Daoy (cell line): Measurements from ENCODE around the gene UPK1B. TPM values are rescaled to one million over a fixed set of nuclear protein-coding genes. Genes with fewer than 3 reads are reported as not detected.

Experiments
- DNase-seq: peaks from one replicate; pipeline ENCODE4 v3.0.0-alpha.2; 2015; ENCODE audit warnings: low read depth
- total RNA-seq: library from RNA; depleted of rRNA; stranded (reverse); fragments of >200 nt; shearing (Covaris generic); gene quantifications from 2 replicates; pipeline ENCODE4 v1.2.3, GENCODE V29; 2014

Gene UPK1B
- total RNA-seq, 1 experiment from 2014 or later: not detected

DNA sequence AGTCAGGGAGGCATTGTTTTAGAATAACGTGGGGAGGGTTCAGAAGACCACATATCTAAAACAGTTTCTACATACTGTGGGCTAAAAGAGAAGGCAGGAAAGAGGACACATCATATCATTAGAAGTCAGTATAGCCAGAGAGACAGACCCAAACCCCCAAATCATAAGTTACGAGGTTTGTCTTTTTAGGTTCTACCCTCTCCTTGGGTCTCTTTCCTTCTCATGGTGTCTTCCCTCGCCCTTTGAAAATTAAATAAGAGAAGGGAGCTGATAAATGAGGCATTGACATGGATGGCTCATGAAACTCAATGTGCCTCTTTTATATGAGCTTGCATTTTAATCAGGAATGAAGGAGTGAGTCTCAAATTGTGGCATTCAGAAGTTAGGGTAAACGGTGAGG is 3.4 kb downstream of the UPK1B start:
- DNase-seq: no peak

DNA sequence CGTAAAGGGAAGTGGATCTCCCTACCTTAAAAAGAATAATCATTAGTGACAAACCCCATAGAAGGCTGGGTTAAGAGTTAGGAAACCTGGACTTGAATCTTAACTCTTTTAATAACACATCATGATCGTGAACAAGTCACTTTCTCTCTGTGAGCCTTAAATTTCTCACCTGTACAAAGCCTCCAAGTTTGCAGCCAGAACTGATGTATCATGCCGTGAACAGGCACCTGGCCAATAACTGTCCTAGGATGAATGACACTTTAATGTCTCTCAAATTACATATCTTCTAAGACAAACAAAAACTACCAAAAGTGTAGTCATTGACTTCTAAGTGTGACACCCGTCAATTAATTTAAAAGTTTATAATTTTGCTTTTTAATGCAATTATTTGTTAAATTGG is 3.9 kb downstream of the UPK1B start:
- no peak for DNase-seq

DNA sequence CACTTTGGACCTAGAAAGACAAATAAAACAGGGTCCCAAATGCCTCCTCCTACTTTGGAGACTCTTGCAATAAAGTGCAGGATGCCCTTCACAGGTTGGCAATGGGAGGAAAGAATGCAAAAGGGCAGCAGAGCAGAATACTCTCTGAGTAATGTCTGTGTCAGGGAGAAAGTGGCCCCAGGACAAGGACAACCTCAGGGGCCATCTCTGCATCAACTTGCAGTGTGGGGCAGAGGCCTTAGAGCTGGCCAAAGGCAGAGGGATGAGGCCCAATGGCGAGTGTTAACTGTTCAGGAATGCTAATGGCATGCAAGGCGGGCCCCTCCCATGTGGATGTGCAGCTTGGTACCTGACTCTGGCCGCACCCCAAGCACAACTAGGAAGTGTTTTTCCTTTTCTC is 8.4 kb downstream of the UPK1B start:
- peak; percentile 41 for DNase-seq

DNA sequence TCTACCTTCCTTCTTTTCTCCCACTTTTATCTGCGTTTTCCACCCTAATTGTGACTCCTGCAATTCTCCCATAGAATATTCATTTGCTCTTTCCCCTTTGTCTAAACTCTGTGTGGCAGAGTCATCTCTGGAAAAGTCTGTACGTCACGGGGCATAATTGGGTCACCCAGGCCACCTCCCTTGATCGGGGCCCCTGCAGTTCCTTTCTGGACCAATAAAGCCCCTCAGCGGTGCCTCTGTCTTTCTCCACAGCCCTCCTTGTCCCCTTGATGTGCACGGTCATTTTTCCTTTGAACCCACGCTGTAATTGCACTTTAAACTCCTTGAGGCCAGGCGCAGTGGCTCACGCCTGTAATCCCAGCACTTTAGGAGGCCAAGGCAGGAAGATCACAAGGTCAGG is 10.7 kb downstream of the UPK1B start:
- DNase-seq: no peak

DNA sequence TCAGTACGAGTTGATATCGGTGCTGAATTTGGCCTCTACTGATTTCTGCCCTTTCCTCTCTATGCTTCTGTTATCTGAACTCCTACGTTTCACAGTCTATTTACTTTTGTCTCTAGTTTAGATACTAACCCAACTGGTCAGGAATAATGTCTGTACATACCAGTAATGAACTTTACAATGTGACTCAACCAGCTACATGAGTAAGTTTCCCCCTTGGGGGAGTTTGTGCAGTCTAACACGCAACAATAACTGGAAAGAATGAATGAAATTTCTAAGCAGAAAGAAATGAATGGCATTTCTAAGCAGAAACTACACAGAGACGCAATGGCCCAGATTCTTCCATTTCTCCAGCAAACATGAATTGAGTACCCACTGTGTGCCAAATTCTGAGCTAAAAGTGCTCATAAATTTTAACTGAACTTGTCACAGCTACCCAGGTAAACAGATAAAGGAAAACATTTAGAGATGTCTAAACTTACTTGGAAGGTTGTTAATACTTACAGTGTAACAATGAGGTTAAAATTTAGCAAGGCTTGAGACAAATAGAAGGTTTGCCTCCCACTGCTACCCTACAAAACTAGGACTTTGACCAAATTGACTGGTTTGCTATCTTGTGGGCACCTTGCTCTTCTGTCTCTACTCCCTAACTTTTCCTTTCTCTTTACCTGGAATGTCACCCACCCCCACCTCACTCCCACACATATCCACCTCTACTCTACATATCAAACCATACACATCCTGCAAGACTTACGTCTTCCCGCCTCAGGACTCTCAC is 11.6 kb downstream of the UPK1B start:
- DNase-seq: peak; percentile 66

DNA sequence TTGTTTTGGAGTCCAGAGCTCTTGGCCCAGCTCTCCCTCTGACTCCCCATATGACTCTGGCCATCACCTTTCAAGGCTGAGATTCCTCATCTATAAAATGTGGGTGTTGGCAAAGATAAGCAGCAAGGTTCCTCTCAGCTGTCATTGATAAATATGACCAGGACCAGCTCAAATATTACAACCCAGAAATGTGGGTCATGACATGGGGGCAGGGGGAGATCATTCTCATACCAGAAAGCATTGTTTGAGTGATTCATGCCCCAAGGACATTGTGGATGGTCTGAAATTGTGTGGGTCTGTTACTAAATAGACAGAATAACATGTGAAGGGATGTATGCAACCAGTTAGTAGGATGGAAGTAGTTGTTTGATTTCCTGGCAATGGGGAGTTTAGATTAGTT is 13.9 kb downstream of the UPK1B start:
- DNase-seq: no peak

DNA sequence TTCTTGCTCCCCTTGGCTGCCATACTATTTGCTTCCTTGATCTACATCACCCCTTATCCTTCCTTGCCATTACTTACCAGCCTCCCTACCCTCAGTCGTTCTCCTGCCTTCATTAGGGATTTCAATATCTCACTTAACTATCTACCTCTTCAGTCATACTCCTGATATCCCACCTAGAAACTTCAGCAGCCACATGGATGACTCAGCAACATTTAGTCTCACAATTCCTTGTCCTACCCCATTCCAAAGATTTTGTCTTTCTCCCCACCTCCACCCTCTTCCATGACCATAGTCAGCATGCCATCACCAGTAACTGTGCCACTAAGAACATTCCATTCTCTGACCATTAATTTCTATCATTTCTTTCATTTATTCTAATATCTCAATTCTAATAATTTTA is 18.4 kb downstream of the UPK1B start:
- no peak for DNase-seq

DNA sequence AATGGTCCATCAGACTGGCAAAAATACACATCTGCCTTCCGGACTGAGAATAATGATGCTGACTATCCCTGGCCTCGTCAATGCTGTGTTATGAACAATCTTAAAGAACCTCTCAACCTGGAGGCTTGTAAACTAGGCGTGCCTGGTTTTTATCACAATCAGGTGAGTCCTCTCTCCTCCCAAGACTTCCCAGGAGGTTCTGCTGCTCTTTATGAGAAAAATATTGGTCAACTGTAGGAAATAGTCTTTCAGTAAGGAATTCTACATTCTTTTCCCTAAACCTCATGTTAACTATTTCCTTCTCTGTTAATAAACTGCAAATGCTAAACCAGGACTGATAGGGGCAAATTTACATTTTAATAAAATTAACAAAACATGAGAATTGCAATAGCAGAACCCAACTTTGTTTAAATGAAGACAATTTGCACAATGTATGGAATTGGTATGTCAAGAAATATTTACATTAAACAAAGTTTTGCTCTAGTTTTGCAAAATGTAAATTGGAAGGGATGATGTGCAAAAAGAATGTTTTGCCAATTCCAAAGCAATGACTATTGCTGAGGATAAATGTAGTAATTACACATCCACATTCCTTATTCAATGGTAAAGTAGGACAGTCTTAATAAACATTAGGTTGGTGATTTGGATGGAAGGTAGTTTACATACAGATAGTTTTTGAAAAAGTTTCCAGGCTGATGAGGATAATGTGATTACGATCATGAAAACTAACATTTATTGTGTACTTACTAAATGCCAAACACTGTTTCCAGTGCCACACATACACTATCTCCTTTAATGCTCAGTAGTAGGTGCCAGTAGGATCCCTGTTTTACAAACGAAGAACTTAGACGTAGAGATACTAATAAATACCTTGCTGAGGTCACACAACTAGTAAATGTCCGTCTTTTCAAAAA is 21.1 kb downstream of the UPK1B start:
- DNase-seq: no peak

DNA sequence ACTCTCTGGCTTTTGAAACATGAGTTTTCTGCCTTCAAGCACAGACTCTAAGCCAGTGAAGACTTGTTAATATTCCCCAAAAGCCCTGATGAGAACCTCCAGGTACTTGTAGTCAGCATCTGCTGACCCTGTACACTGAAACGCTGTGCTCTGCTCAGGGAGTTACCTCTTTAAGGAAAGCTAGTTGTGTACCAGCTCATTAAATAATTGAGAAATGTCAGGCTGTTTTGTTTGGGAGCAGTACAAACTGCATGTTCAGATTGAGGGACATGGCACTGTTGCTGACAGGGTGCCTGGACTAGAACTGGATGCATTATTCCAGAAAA is 21.7 kb downstream of the UPK1B start:
- no peak for DNase-seq

DNA sequence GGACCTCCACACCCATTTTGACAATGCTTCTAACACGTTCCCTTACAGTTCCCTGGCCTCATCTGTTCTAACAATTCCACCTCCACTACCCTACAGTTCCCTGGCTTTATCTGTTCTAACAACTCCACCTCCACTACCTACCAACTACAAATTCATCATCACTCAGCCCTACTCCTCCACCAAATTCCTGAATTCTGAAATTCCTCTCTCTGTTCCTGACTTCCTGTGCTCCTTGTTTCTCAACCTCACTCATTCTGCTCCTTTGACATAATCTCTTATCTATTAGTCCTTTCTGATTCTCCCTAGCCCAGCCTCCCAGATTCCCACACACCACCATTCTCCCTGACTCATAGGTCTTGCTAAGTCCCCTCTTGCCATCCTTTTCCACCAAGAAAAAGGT is 22.5 kb downstream of the UPK1B start:
- no peak for DNase-seq

DNA sequence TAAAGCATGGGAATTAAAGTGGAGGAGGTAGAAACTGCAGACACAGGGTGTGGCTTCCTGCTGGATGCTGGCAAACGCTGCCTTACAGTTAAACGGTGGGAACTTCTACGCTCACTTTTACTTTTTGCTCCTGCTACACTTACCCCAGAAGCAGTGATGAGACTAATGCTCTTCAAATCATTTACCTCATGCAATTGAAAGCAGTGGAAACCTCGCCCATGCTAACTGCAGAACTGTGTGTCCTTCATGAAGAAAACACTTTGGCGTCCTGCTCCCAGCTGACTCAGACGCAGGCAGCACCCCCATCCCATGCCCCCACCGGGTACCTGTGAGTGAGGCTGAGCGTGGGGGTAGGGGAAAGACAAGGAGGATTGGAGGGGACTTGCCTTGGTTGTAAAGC is 31.8 kb downstream of the UPK1B start:
- no peak for DNase-seq

DNA sequence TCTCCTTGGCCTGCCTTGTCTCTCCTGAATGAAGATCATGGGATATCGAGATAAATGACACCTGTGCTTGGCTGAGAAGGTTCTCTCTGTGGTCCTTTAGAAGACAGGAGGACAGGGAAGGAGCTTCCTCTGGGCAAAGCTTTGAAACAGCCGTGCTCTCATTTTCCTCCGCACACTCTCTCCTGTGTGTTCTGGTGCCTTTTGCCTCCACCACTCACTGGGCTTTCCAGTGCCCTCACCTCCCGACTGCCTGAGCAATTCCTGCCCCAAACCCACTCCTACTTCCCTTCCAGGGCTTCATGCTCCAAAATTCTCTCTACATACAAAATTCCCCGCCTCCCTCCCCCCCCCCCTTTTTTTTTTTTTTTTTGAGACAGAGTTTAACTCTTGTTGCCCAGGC is 32.3 kb downstream of the UPK1B start:
- no peak for DNase-seq

DNA sequence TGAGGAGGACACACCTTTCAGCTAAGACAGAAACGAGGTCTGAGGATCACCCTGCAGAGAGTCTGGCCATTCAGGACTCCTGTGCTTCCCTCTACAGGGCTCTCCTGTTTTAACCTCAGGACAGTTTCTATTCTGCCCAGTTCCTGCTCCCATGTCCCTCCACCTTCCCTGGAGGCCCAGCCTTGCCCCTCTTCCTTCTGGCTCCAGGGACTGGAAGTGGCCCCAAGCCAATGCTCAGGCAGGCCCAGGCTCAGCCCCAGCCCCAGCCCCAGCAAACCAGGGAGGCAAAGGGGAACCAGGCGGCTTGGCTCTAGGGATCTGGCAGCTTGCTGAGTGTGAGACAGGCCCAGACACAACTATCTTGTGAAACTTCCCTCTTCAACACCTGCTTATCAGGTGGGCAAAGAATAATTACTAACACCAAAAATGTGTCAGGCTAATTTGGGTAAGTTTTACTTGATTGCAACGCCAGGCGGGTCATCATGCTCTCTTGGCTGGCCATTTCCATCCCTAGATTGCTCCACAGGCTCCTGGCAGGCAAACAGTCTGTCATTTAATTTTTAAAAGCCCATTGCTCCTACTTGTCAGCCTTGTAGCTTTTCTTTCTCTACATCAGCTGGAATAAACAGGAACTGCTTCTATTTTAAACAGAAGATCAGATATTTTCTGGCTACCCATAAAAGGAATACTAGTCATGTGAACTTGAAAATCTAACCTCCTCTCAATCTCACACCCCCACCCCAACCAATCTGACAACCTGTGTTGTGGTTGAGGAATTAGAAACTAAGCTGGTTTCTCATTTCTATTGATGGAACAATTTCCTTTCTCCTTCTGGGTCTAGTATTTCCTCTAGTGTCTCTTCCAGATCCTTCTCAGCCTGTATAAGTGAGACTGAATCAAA is 33.5 kb downstream of the UPK1B start:
- DNase-seq: no peak

DNA sequence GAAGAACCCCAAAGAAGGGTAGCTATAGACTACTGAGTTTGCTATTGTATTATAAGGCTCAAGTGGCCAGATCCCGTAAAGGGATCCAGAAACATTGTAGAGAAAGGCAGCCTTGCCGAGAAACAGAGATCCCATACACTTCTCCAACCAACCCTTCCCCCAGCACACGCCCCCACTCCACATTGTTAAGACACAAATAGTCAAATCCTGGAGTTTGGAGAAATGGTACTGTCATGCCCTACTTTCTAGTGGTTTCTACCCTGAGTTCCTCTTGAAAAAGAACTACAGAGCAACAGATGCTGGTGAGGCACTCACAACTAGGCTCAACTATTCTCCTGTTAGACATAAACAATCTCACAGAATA is 34.1 kb downstream of the UPK1B start:
- DNase-seq: no peak

DNA sequence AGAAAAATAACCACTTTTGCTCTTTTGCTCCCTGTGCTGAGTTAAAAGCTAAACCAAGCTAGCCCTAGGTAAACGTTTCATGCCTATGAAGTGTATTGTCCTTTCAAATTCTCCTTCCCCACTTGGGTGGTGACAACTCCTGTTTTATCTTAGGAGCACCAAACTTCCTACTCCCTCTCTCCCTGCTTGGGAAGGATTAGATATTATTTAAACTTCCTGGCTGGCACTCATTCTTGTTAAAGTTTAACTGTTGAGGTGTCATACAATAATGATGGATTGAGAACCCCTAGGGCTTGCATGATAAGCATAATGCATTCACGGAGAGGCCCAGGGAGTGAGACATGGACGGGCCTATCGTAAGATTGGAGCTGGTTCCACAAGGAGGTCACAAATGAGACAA is 37.8 kb downstream of the UPK1B start:
- no peak for DNase-seq

DNA sequence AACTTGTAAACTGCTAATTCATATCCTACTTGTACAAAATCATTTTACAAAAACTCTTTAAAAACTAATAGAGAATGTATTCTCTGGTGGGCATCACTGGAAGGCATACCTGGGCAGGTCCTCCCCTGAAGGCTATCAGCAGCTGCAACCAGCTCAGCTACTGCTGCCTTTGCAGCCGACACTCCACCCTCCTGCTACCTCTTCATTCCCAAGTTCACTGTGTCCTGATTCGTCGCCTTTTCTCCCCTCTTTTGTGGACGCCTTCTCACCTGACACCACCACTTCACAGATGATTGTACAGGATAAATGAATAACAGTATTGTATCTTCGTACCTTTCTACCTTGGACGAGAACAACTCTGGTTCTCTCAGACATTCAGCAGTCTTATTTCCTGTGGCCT is 38.4 kb downstream of the UPK1B start:
- DNase-seq: no peak

DNA sequence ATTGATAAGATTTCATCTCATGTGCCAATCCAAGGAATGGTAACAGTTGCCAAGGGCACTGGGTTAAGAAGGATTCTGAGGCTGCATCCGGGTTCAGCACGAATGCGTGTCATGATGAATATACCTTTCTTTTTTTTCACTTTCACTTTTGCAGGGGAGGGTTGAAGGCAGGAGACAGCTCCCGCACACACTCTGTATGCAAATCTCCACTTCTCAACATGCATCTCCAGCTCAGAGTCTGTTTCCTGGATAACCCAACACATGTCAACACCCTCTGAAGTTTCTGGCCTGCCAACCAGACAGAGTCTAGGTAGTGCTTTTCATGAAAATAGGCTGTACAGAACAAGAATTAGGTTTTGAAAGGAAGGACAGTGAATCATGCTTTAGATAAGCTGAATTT is 45.7 kb downstream of the UPK1B start:
- no peak for DNase-seq

DNA sequence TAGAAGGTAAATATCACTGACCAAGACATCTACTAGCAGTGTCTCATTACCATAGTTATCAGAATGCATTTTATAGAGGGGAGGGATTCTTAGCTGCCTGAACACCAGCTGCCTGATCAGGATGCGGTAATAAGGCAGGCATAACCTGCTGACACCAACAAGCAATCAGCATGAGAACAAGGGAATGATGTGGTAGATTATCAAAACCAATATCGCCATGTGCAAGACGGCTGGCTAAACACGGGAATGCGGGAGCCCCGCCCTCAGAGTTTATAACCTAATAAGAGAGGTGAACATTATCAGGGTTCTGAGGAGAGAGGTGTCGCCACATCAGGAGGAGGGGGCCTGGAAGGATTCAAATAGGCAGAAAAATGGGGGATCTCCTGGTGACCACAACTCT is 46.8 kb downstream of the UPK1B start:
- no peak for DNase-seq

DNA sequence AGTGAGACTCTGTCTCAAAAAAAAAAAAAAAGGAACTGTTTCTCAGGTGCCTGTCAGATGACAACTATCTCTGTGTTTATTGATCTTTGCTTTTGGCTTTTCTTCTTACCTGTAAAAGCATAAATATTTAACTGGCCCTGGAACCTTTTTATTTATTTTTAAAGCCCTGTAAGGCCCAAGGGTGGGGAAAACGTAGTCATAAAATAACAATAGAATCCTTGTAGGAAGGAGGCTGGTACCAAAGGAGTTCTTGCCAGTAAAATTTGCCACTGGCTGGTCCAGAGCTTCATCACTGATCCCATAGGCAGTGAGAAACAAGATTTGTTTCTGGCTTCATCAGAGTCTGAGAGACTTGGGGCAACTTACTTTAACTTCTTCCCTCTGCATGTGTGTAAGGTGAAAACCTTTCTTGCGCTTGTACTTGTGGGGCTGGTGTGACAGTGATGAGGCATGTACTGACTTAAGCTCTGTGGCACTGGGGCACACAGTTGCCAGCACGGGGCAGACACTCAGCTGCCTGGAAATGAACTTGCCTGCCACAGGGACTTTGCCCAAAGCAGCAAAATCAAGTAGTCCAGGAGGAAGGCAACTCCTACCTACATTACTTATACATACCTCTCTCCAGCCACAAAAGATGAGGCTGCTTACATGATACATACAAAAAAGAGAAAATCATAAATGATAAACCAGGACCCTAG is 47.7 kb downstream of the UPK1B start:
- no peak for DNase-seq

DNA sequence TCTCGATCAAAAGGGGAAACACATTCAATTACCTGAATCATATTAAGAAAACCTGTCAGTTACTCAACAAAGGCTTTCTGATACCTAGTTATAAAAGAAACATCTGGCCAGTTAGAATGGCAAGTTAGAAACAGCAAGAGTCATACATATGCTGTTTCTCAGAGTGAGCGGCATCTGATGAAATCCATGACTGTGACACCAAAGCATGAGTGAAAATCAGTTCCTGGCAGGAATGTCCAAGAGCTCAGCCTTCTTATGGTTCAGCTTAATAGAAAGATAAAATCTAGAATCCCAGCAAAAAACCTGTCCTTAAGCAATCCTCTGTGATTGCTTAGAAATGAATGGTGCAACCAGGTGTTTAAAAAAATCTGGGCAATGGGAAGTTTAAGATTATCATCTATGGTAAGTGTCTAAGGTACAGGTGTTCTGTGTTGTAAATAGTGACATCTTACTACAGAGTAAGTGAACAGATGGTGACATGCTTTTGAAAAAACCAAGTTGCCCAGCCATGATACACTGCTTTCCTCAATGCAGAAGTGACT is 48.5 kb downstream of the UPK1B start:
- DNase-seq: no peak

DNA sequence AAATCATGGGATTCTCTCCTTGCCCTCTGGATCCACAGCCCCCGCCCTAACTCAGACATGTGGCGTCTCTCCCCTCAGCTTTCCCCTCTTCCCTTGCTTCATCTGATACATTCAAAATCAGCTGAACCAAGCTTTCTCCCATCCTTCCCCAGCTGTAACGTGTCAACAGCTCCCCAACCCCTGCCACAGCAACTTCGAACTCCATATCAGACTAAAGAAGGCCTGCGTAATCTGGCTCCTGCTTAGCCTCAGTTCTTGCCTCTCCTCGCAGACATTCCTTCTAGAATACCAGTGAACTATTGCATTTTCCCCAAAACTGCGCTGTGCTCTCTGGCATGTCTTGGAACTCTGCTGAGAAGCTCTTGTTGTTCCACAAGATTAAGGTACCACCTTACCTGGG is 49.0 kb downstream of the UPK1B start:
- no peak for DNase-seq

DNA sequence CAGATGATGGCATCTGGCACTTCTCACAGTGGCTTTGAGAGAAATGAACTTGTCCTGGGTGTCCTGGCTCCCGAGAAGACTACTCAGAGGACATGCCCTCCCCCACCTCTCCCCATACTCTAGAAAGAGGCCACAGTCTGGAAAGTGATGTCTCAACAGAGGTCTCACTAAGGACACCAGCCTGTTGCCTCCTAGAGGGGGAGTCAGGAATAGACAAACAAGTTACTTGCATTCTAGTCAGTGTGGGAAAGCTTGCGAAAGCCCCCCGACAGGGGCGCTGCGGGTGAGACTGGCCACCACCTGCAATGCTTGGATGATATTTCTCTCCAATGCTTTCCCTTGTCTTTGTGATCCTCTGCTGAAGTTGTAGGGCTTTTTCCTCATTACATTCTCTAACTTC is 50.1 kb downstream of the UPK1B start:
- no peak for DNase-seq
